GM20000 (cell line): ENCODE results near the gene NT5C1B.

Source experiments
- DNase-seq: peaks from one replicate; pipeline ENCODE4 v3.0.0; 2012; ENCODE audit warnings: low spot score
- CTCF ChIP-seq: IDR thresholded peaks from 2 replicates; pipeline ENCODE4 v1.5.1; 2012; ENCODE audit warnings: mild to moderate bottlenecking, control low read depth; ENCODE audit errors: extremely low read depth, missing control alignments

NT5C1B gene

GRCh38 chr2:18625563-18625962 lies 36.2 kb upstream of the NT5C1B start:
- DNase-seq: no peak
- no peak for TF ChIP-seq CTCF

GRCh38 chr2:18623782-18624181 lies 34.4 kb upstream of the NT5C1B start:
- TF ChIP-seq CTCF: no peak
- no peak for DNase-seq

GRCh38 chr2:18620867-18621632 lies 31.7 kb upstream of the NT5C1B start:
- TF ChIP-seq CTCF: no peak

GRCh38 chr2:18619091-18619490 lies 29.7 kb upstream of the NT5C1B start:
- DNase-seq: no peak
- no peak for TF ChIP-seq CTCF

More at GRCh38 chr2:18620867-18621632, 31.7 kb upstream of the NT5C1B start:
- no peak for DNase-seq

GRCh38 chr2:18614041-18614440 lies 24.7 kb upstream of the NT5C1B start:
- no peak for DNase-seq
- no peak for TF ChIP-seq CTCF

GRCh38 chr2:18612133-18612532 lies 22.8 kb upstream of the NT5C1B start:
- TF ChIP-seq CTCF: no peak
- no peak for DNase-seq

- no peak for DNase-seq
- TF ChIP-seq CTCF: no peak
Measured at GRCh38 chr2:18611604-18612003, 22.2 kb upstream of the NT5C1B start.
